Progenitor cell of endocrine pancreas (in vitro differentiated cells): ENCODE measurements around the gene KIF12. TPM values are rescaled to one million over a fixed set of nuclear protein-coding genes. Genes with fewer than 3 reads are reported as not detected.

Experiments
- DNase-seq: peaks from one replicate; pipeline ENCODE4 v3.0.0; 2021; ENCODE audit warnings: low spot score; ENCODE audit not compliant: unreplicated experiment
- H3K27ac Mint-ChIP-seq: 2 replicates; pipeline ENCODE4 v1.8.0; 2021; ENCODE audit warnings: mild to moderate bottlenecking, moderate library complexity, mixed read lengths
- H3K27me3 Mint-ChIP-seq: 2 replicates; pipeline ENCODE4 v1.8.0; 2021; ENCODE audit warnings: mixed read lengths
- H3K36me3 Mint-ChIP-seq: 2 replicates; pipeline ENCODE4 v1.8.0; 2022; ENCODE audit warnings: mixed read lengths; ENCODE audit not compliant: insufficient read depth
- H3K4me1 Mint-ChIP-seq: 2 replicates; pipeline ENCODE4 v1.8.0; 2021; ENCODE audit warnings: low read depth, mixed read lengths
- H3K4me3 Mint-ChIP-seq: 2 replicates; pipeline ENCODE4 v1.8.0; 2021; ENCODE audit warnings: low read depth, mild to moderate bottlenecking, moderate library complexity, mixed read lengths
- H3K9me3 Mint-ChIP-seq: 2 replicates; pipeline ENCODE4 v1.8.0; 2021; ENCODE audit warnings: low read depth, mixed read lengths
- CTCF ChIP-seq: fragments of 200-600 bp; sonication (generic); IDR thresholded peaks from one replicate; pipeline ENCODE4 v1.5.0; 2021; ENCODE audit warnings: antibody characterized with exemption, mild to moderate bottlenecking; ENCODE audit not compliant: unreplicated experiment
- total RNA-seq: library from RNA; stranded (reverse); gene quantifications from 2 replicates; pipeline ENCODE4 v1.2.1, GENCODE V29; 2021

KIF12 gene
- total RNA-seq, 1 donor from 2014 or later = 176 TPM

- H3K4me3 Mint-ChIP-seq = no peak overlapping the region
- no peak for DNase-seq
- no peak for TF ChIP-seq CTCF
- no peaks in the 10 kb centered on the region for H3K27me3 Mint-ChIP-seq
- H3K27ac Mint-ChIP-seq = no peak overlapping the region
- H3K4me1 Mint-ChIP-seq = peaks cover 2% of the 10 kb centered on the region
- no peaks in the 10 kb centered on the region for H3K9me3 Mint-ChIP-seq
- peaks cover 40% of the 10 kb centered on the region for H3K36me3 Mint-ChIP-seq
These were observed 44.0 kb downstream of the KIF12 start for GRCh38 chr9:114055061-114055460.

- no peaks in the 10 kb centered on the region for H3K27me3 Mint-ChIP-seq
- H3K9me3 Mint-ChIP-seq = no peaks in the 10 kb centered on the region
- H3K27ac Mint-ChIP-seq = no peak overlapping the region
- no peak for DNase-seq
- peaks cover 42% of the 10 kb centered on the region for H3K36me3 Mint-ChIP-seq
- H3K4me3 Mint-ChIP-seq = no peak overlapping the region
- no peak for TF ChIP-seq CTCF
- H3K4me1 Mint-ChIP-seq = peaks cover 2% of the 10 kb centered on the region
These were observed 44.9 kb downstream of the KIF12 start for GRCh38 chr9:114054191-114054690.

GRCh38 chr9:114053246-114054005 is 45.7 kb downstream of the KIF12 start:
- DNase-seq = no peak
- Mint-ChIP-seq H3K9me3 (no peaks in the 10 kb centered on the region), H3K27me3 (no peaks in the 10 kb centered on the region), H3K4me3 (no peak overlapping the region), H3K27ac (no peak overlapping the region), H3K4me1 (peaks cover 2% of the 10 kb centered on the region), H3K36me3 (peaks cover 47% of the 10 kb centered on the region)
- TF ChIP-seq CTCF = no peak

- H3K36me3 Mint-ChIP-seq = peaks cover 52% of the 10 kb centered on the region
- no peak for TF ChIP-seq CTCF
- no peak for DNase-seq
These were observed 47.4 kb downstream of the KIF12 start for GRCh38 chr9:114051706-114052105.

GRCh38 chr9:114051281-114051680 is 47.8 kb downstream of the KIF12 start:
- Mint-ChIP-seq H3K27me3 (no peaks in the 10 kb centered on the region), H3K27ac (no peak overlapping the region), H3K36me3 (peaks cover 48% of the 10 kb centered on the region), H3K9me3 (no peaks in the 10 kb centered on the region), H3K4me1 (peaks cover 3% of the 10 kb centered on the region), H3K4me3 (no peak overlapping the region)
- DNase-seq = no peak
- TF ChIP-seq CTCF = no peak

More at GRCh38 chr9:114051706-114052105, 47.4 kb downstream of the KIF12 start:
- H3K4me3 Mint-ChIP-seq = no peak overlapping the region
- peaks cover 3% of the 10 kb centered on the region for H3K4me1 Mint-ChIP-seq
- no peaks in the 10 kb centered on the region for H3K9me3 Mint-ChIP-seq
- no peak overlapping the region for H3K27ac Mint-ChIP-seq
- H3K27me3 Mint-ChIP-seq = no peaks in the 10 kb centered on the region
